MG63 (cell line): ENCODE measurements around the gene TET3. TPM values are rescaled to one million over a fixed set of nuclear protein-coding genes. Genes with fewer than 3 reads are reported as not detected.

Experiments
- DNase-seq: peaks from one replicate; pipeline ENCODE4 v3.0.0-alpha.2; 2020
- H3K27me3 ChIP-seq: fragments of 250-450 bp; sonication (Bioruptor Pico); 2 replicates; pipeline ENCODE4 v1.5.1; 2020; ENCODE audit warnings: mild to moderate bottlenecking, moderate library complexity
- H3K36me3 ChIP-seq: fragments of 250-450 bp; sonication (Bioruptor Pico); 2 replicates; pipeline ENCODE4 v1.5.1; 2020; ENCODE audit warnings: mild to moderate bottlenecking, moderate library complexity
- H3K4me3 ChIP-seq: fragments of 250-450 bp; sonication (Bioruptor Pico); 2 replicates; pipeline ENCODE4 v1.5.1; 2020; ENCODE audit warnings: mild to moderate bottlenecking, moderate library complexity
- H3K9me3 ChIP-seq: fragments of 250-450 bp; sonication (Bioruptor Pico); 2 replicates; pipeline ENCODE4 v1.5.1; 2020; ENCODE audit warnings: mild to moderate bottlenecking, moderate library complexity
- total RNA-seq: library from RNA; depleted of rRNA; stranded (reverse); fragments of >200 nt; shearing (Covaris generic); gene quantifications from 2 replicates; pipeline ENCODE4 v1.2.3, GENCODE V29; 2014; ENCODE audit warnings: low replicate concordance; rRNA removed

The TET3 gene
- total RNA-seq, 1 experiment from 2014 or later, result 2.1 TPM

GRCh38 chr2:74031959-74032287, 47.2 kb downstream of the TET3 start:
- no peak overlapping the region for H3K4me3 ChIP-seq
- no peaks in the 10 kb centered on the region for H3K27me3 ChIP-seq
- DNase-seq, result no peak
- 0 out of 2 replicates have a peak, but pooled peaks cover 3% of the 10 kb centered on the region for H3K36me3 ChIP-seq
- H3K9me3 ChIP-seq, result no peaks in the 10 kb centered on the region

DNA sequence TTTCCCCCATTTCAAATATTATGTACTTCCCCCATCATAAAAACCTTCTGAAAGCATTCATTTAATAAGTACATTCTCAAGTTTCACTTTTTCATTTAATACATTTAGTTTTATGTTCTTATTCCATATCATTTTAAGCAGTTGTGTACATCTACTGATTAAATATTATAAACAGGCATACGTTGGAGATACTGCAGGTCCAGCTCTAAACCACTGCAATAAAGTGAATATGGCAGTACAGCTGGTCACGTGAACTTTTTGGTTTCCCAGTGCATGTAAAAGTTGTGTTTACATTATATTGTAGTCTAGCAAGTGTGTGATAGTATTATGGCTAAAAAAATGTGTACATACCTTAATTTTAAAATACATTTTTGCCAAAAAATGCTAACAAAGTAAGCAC, 48.7 kb downstream of the TET3 start:
- H3K27me3 ChIP-seq, result no peaks in the 10 kb centered on the region

More for the DNA sequence above, 48.7 kb downstream of the TET3 start:
- Histone ChIP-seq H3K4me3 (no peak overlapping the region), H3K36me3 (no peaks in the 10 kb centered on the region), H3K9me3 (no peaks in the 10 kb centered on the region)
- no peak for DNase-seq

Other genes starting within 250 kb of the TET3 start
- gene TPRKB, start 247.6 kb upstream of the TET3 start, total RNA-seq, result 48.1 and 60.8 TPM in 2 replicates
- gene DUSP11, start 204.8 kb upstream of the TET3 start, total RNA-seq, result 13.0 and 26.1 TPM in 2 replicates
- not detected in 2 replicates for gene C2orf78, start 200.7 kb upstream of the TET3 start, total RNA-seq
- gene STAMBP, start 155.9 kb upstream of the TET3 start, total RNA-seq, result 36.0 and 43.1 TPM in 2 replicates
- gene ACTG2, start 91.9 kb upstream of the TET3 start, total RNA-seq, result not detected in 2 replicates
- gene DGUOK, start 58.0 kb upstream of the TET3 start, total RNA-seq, result 28.4 and 51.8 TPM in 2 replicates
- 132 and 206 TPM in 2 replicates for gene BOLA3, start 163.0 kb downstream of the TET3 start, total RNA-seq
- 95.6 and 187 TPM in 2 replicates for gene MOB1A, start 194.0 kb downstream of the TET3 start, total RNA-seq
- gene MTHFD2, start 213.7 kb downstream of the TET3 start, total RNA-seq, result 445 and 448 TPM in 2 replicates